ENCODE results near the gene MCF2L. TPM values are rescaled to one million over a fixed set of nuclear protein-coding genes. Genes with fewer than 3 reads are reported as not detected.

MCF2L gene
- total RNA-seq, 1 experiment from 2014 or later: not detected

DNA sequence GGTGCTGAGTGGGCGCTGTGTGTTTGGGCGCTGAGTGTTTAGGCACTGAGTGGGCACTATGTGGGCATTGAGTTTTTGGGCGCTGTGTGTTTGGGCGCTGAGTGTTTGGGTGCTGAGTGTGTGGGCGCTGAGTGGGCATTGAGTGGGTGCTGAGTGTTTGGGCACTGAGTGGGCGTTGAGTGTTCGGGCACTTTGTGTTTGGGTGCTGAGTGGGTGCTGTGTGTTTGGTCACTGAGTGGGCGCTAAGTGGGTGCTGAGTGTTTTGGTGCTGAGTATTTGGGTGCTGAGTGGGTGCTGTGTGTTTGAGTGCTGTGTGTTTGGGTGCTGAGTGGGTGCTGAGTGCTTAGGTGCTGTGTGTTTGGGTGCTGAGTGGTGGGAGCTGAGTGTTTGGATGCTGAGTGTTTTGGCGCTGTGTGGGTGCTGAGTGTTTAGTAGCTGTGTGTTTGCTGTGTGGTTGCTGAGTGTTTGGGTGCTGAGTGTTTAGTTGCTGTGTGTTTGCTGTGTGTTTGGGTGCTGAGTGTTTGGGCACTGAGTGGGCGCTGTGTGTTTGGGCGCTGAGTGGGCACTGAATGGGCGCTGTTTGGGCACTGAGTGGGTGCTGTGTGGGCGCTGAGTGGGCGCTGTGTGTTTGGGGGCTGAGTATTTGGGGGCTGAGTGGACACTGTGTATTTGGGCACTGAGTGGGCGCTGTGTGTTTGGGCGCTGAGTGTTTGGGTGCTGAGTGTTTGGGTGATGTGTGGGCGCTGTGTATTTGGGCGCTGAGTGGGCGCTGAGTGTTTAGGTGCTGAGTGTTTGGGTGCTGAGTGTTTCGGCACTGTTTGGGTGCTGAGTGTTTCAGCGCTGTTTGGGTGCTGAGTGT, 89.3 kb downstream of the MCF2L start:
- Mint-ChIP-seq H3K4me1 (ENCODE audit: insufficient read depth, unreplicated experiment) (no peaks in the 10 kb centered on the region), H3K27ac (ENCODE audit: low read depth, unreplicated experiment) (no peak overlapping the region), H3K36me3 (ENCODE audit: insufficient read depth, unreplicated experiment) (no peaks in the 10 kb centered on the region), H3K9me3 (ENCODE audit: unreplicated experiment) (no peaks in the 10 kb centered on the region), H3K4me3 (ENCODE audit: unreplicated experiment) (no peak overlapping the region), H3K27me3 (ENCODE audit: insufficient read depth, unreplicated experiment) (peaks cover 15% of the 10 kb centered on the region)
- BruUV-seq (replicated peaks): no TSS peak
- ChIA-PET CTCF (no interaction called here), POLR2A (no interaction called here)
- DNase-seq (ENCODE audit: unreplicated experiment): no peak
- intact Hi-C loops (cut with micrococcal nuclease): no loop called here
- TF ChIP-seq, protein P1, sequence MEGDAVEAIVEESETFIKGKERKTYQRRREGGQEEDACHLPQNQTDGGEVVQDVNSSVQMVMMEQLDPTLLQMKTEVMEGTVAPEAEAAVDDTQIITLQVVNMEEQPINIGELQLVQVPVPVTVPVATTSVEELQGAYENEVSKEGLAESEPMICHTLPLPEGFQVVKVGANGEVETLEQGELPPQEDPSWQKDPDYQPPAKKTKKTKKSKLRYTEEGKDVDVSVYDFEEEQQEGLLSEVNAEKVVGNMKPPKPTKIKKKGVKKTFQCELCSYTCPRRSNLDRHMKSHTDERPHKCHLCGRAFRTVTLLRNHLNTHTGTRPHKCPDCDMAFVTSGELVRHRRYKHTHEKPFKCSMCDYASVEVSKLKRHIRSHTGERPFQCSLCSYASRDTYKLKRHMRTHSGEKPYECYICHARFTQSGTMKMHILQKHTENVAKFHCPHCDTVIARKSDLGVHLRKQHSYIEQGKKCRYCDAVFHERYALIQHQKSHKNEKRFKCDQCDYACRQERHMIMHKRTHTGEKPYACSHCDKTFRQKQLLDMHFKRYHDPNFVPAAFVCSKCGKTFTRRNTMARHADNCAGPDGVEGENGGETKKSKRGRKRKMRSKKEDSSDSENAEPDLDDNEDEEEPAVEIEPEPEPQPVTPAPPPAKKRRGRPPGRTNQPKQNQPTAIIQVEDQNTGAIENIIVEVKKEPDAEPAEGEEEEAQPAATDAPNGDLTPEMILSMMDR (IDR thresholded peaks at IDR 0.05; ENCODE audit: unreplicated experiment): no peak

DNA sequence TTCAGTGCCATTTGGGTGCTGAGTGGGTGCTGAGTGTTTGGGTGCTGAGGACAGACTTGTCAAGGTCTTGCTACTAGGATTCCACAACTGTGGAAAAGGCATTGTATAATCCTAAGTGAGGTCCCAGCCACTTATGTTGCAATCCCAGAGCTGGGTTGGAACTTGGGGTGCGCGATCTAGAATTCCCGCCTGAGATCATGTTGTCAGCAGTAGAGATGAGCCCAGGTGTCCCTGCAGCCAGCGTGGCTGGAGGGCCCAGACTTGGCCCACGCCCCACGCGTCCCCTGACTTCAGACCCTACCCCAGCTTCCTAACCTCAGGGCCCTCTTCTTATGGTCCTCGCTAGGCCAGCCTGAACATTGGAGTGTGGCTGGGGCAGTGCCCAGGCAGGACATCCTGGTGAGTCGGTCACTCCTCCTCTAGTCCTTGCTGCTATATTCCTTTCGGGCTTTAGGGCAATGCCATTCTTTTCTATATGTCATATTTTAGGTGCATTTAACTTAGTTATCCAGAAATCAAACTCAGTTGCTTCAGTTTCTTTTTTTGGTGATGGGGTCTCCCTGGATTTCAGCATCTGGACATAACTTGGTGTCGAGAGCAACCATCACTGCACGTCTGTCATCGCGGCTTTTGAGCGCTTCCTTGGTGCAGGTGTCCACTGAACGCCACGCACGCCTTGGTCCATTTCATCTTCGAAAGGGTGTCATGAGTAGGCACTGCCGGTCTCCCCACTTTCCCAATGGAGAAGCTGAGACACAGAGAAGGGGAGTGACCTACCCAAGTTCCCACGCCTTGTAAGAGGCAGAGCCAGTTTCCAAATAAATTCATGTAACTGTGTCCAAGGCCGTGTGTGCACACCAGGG, 90.2 kb downstream of the MCF2L start:
- no peak for DNase-seq (ENCODE audit: unreplicated experiment)
- TF ChIP-seq, protein P1 (IDR thresholded peaks at IDR 0.05; ENCODE audit: unreplicated experiment): no peak
- Mint-ChIP-seq H3K4me1 (ENCODE audit: insufficient read depth, unreplicated experiment) (no peaks in the 10 kb centered on the region), H3K36me3 (ENCODE audit: insufficient read depth, unreplicated experiment) (no peaks in the 10 kb centered on the region), H3K27me3 (ENCODE audit: insufficient read depth, unreplicated experiment) (peaks cover 6% of the 10 kb centered on the region), H3K4me3 (ENCODE audit: unreplicated experiment) (no peak overlapping the region), H3K9me3 (ENCODE audit: unreplicated experiment) (no peaks in the 10 kb centered on the region), H3K27ac (ENCODE audit: low read depth, unreplicated experiment) (no peak overlapping the region)
- intact Hi-C loops (cut with micrococcal nuclease): no loop called here
- CTCF ChIA-PET: interaction anchor here (1.0 to 1.4 kb wide), 2 partner anchors 24 to 217 kb away, joined by 3 read pairs; no protein-coding TSS in a partner anchor
- POLR2A ChIA-PET: no interaction called here
- no TSS peak for BruUV-seq (replicated peaks)

DNA sequence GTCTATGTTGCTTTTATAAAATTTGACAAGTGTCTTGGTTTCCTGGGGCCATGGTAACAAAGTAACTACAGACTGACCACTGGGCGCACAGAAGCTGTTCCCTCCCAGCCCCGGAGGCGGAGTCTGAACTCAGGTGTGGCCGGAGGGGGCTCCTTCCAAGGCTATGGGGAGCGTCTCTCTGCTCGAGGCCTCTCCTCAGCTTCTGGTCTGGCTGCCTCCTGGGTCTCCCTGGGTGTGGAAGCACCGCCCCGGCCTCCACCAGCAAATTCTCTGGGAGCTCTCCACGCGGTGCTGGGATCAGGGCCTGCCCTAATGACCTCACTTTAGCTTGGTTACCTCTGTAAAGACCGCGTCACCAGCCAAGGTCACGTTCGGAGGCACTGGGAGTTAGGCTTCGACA, 90.9 kb downstream of the MCF2L start:
- no peak overlapping the region for H3K27ac Mint-ChIP-seq (ENCODE audit: low read depth, unreplicated experiment)
- no peaks in the 10 kb centered on the region for H3K4me1 Mint-ChIP-seq (ENCODE audit: insufficient read depth, unreplicated experiment)
- no peaks in the 10 kb centered on the region for H3K9me3 Mint-ChIP-seq (ENCODE audit: unreplicated experiment)
- no peaks in the 10 kb centered on the region for H3K27me3 Mint-ChIP-seq (ENCODE audit: insufficient read depth, unreplicated experiment)
- DNase-seq (ENCODE audit: unreplicated experiment): no peak
- intact Hi-C loops (cut with micrococcal nuclease): no loop called here
- ChIA-PET CTCF (interaction anchor here (1.0 to 1.4 kb wide), 2 partner anchors 25 to 216 kb away, joined by 3 read pairs; no protein-coding TSS in a partner anchor), POLR2A (no interaction called here)
- TF ChIP-seq, protein P1 (IDR thresholded peaks at IDR 0.05; ENCODE audit: unreplicated experiment): no peak
- no TSS peak for BruUV-seq (replicated peaks)
- H3K36me3 Mint-ChIP-seq (ENCODE audit: insufficient read depth, unreplicated experiment): no peaks in the 10 kb centered on the region
- H3K4me3 Mint-ChIP-seq (ENCODE audit: unreplicated experiment): no peak overlapping the region
